Measurements from ENCODE around the gene ELF2. TPM values are rescaled to one million over a fixed set of nuclear protein-coding genes. Genes with fewer than 3 reads are reported as not detected.
"Not testable (repeated sequence)": the region's sequence is repeated elsewhere in the genome, so short reads cannot be mapped to it uniquely, and the experiment has no call there.

The ELF2 gene
- total and polyA plus RNA-seq, 12 donors, result 13.3 to 43.5 (median 35.6) TPM

- ATAC-seq, result no peak
- TF ChIP-seq CTCF (IDR thresholded peaks at IDR 0.05), result no peak
- no peaks in the 10 kb centered on the region for H3K27me3 ChIP-seq
- intact Hi-C loops (cut with DNase I), result no loop called here
- no peak overlapping the region for H3K4me3 ChIP-seq
- no peaks in the 10 kb centered on the region for H3K9me3 ChIP-seq
- peaks cover 0 to 33% (median 4%) of the 10 kb centered on the region in 9 donors for H3K4me1 ChIP-seq
- DNase-seq, result no peak
- H3K27ac ChIP-seq, result no peak overlapping the region
- 97 to 100% methylated on average over 1 of the region's 1 CpG for WGBS, 2 donors
- H3K36me3 ChIP-seq, result peaks cover 0 to 13% (median 0%) of the 10 kb centered on the region in 9 donors
These were observed 151.2 kb downstream of the ELF2 start for GRCh38 chr4:139025841-139026240.

- Histone ChIP-seq H3K27ac (no peak overlapping the region), H3K36me3 (peaks cover 0 to 16% (median 0%) of the 10 kb centered on the region in 9 donors), H3K4me1 (peaks cover 0 to 35% (median 0%) of the 10 kb centered on the region in 9 donors), H3K4me3 (no peak overlapping the region), H3K27me3 (no peaks in the 10 kb centered on the region), H3K9me3 (no peaks in the 10 kb centered on the region)
- intact Hi-C loops (cut with DNase I), result no loop called here
- DNase-seq, result no peak
- no peak for TF ChIP-seq CTCF (IDR thresholded peaks at IDR 0.05)
- WGBS, 2 donors, result 93 to 95% methylated on average over 9 of the region's 9 CpGs
- no peak for ATAC-seq
These were observed 152.3 kb downstream of the ELF2 start for GRCh38 chr4:139024686-139025085.

GRCh38 chr4:139022835-139023234 lies 154.2 kb downstream of the ELF2 start:
- whole genome bisulfite sequencing, 2 donors, result 94 to 96% methylated on average over 5 of the region's 5 CpGs
- H3K4me3 ChIP-seq, result no peak overlapping the region
- no peaks in the 10 kb centered on the region for H3K9me3 ChIP-seq
- no peak overlapping the region for H3K27ac ChIP-seq
- peaks cover 0 to 3% (median 0%) of the 10 kb centered on the region in 9 donors for H3K36me3 ChIP-seq
- ATAC-seq, result no peak
- H3K27me3 ChIP-seq, result no peaks in the 10 kb centered on the region
- peaks cover 0 to 44% (median 4%) of the 10 kb centered on the region in 9 donors for H3K4me1 ChIP-seq
- no peak for DNase-seq
- no peak for TF ChIP-seq CTCF (IDR thresholded peaks at IDR 0.05)
- intact Hi-C loops (cut with DNase I), result no loop called here

GRCh38 chr4:139021071-139021470 lies 155.9 kb downstream of the ELF2 start:
- DNase-seq; H3K36me3 ChIP-seq; H3K27me3 ChIP-seq; intact Hi-C loops (cut with DNase I); H3K4me3 ChIP-seq; H3K9me3 ChIP-seq; ATAC-seq; H3K27ac ChIP-seq: not testable (repeated sequence)
- WGBS, 2 donors, result 94 to 95% methylated on average over 12 of the region's 12 CpGs
- peaks cover 0 to 51% (median 9%) of the 10 kb centered on the region in 9 donors for H3K4me1 ChIP-seq

- H3K27me3 ChIP-seq, result no peaks in the 10 kb centered on the region
- WGBS, 2 donors, result 77 to 80% methylated on average over 4 of the region's 4 CpGs
- H3K4me1 ChIP-seq, result peaks cover 0 to 51% (median 9%) of the 10 kb centered on the region in 9 donors
- no peak for ATAC-seq
- H3K27ac ChIP-seq, result no peak overlapping the region
- H3K36me3 ChIP-seq, result peaks cover 0 to 3% (median 0%) of the 10 kb centered on the region in 9 donors
- no peak for TF ChIP-seq CTCF (IDR thresholded peaks at IDR 0.05)
- intact Hi-C loops (cut with DNase I), result no loop called here
- DNase-seq, result no peak
- H3K9me3 ChIP-seq, result no peaks in the 10 kb centered on the region
- H3K4me3 ChIP-seq, result no peak overlapping the region
These were observed 156.6 kb downstream of the ELF2 start for GRCh38 chr4:139020384-139020783.
